ENCODE results near the gene PSMD8.
"Not testable (repeated sequence)": the region's sequence is repeated elsewhere in the genome, so short reads cannot be mapped to it uniquely, and the experiment has no call there.

The PSMD8 gene

DNA sequence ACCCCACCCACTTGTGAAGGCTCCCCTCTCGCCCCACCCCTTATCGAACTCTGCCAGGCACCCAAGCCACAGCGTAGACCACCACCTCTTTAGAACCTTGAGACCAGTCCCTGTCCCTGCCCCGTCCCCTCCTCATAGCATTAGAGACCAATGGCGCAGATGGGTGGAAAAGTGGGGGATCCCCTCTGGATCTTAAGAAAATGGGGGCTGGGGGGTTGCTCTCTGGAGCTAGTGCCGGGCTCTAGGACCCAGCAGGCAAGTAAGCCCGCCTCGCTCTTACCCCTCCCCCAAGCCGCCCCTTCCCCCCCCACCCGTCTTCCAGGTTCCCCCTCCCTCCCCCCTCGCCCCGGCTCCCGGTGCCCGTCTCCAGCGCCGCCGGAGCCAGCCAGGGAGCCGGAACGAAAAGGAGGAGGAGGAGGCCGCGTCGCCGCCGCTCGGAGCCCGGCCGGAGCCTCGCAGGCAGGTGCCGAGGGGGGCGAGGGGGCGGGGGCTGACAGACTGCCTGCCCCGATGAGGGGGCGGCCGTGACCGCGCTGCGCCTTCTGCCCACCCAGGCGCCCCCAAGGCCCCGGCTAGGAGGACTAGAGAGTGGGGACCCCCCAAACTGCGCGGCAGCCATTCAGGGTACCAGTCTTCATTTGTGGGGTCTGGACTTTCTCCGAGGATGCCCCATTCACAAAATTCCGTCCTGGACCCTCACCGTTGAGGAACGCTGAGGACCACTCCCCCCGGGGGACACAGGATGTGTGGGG, 14.2 kb downstream of the PSMD8 start, which contains the start of gene SPRED3:
Gene SPRED3, plus strand, starts transcription at position 349 of the 752 bp plus-strand sequence. CDS start 1,606 bp downstream, outside the sequence.
- peak; percentile 69 for DNase-seq

DNA sequence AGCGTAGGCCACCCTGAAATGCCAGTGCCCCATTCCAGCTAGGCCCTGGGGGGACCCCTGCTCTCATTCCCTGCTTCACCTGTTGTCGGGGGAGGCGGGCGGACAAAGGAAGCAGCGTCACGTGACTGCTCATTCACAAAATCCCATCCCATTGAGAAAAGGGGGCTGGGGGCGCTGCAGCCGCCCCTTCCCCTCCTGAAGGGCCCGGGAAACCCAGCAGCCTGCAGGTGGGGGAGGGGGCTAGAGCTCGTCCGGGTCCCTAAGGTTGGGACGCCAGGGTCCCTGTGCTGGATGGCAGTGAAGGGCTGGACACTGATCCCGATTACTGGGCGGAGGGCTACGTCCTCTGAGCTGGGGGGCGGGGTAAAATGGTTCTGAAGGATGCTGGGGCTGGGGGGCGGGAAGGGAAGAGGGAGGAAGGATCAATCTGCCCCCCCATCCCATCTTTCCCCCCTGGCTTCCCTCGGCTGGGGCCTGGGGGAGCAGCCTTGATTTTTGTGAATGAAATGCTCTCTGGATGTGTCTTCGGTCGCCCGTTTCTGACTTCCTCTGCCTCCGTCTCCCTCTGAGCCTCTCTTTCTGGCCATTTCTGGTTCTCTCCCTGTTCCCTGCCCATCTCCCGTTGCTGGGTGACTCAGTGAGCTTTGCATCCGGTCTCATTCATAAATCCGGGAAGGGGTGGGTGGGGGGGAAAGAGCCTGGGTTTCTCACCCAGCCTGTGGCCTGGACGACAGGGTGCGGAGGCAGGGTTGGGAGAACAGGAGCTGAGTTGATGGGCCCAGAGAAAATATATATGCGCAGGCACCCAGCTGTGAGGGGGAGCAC, 14.9 kb downstream of the PSMD8 start:
- peak; percentile 35 for DNase-seq

DNA sequence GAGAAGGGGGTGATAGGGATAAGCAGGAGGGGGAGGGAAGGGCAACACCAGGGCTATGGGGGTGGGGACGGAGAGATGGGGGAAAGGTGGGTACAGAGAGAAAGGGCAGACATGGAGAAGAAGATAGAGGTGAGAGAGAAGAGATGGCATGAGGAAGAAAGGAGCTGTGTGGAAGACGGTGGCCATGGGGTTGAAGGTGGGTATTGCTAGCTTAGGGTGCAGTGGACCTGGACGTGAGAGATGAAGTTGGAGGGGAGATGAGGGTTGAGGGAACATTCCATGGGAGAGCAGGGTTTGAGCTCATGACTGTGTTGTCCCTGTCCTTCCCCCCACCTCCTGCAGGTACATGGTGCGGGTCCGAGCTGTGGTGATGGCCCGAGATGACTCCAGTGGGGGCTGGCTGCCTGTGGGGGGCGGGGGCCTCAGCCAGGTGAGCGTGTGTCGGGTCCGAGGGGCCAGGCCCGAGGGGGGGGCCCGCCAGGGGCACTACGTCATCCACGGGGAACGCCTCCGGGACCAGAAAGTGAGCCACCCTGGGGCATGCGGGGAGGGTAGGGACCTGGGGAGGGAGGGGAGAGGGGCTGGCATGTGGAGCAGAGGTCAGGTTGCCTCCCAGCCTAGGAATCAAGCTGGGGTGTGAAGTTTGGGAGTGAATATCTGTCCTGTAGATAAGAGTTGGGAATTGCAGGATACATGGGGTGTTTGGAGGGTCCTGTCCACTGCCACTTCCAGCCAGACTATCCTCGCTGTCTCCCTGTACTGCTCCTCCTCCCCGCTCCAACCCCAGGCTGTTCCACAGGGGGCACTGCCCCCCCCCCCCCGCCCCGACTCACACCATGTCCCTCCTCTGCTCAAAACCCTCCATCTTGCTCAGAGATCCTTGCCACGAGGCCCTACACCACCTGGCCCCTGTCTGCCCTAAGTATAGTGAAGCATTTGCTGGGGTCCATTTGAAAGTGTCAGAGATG, 15.9 kb downstream of the PSMD8 start:
- no peak for DNase-seq

DNA sequence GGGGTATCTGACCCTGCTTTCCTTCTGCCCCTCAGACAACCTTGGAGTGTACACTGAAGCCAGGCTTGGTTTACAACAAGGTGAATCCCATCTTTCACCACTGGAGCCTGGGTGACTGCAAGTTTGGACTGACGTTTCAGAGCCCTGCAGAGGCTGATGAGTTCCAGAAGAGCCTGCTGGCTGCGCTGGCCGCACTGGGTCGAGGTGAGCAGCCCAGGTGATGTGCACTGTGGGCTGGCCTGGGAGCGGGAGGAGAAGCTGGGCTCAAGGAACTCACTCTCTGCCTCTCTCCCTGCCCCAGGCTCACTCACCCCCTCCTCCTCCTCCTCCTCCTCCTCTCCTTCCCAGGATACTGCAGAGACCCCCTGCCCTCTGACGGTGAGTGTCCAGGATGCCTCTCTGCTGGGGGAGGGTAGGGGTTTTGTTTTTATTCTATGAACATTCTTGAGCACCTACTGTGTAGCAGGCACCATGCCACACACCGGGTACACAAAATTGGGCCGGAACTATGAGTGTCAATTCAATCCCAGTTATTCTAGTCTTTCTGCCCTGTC, 17.6 kb downstream of the PSMD8 start:
- no peak for DNase-seq

DNA sequence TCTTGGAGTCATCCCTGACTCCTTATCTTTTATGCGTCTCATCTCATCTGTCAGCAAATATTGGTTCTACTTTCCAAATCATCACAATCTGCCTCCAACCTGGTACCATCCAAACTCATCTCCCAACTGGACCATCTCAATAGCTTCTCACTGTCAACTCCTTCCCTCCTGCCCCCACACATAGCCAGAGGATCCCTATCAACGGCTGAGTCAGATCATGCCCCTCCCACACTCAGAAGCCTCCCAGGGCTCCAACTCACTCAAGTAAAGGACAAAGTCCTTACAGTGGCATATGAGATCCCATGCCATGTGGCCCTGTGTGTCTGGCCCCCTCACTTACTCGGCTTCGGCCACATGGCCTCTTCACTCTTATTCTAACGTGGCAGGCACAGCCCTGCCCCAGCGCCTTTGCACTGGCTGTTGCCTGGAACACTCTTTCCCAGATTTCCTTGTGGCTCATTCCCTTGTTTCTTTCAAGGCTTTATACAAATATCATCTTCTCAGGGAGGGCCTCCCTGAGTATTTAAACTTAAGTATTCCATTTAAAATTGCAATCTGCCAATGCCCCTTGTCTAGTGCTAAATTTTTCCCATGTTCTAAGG, 18.4 kb downstream of the PSMD8 start:
- no peak for DNase-seq

DNA sequence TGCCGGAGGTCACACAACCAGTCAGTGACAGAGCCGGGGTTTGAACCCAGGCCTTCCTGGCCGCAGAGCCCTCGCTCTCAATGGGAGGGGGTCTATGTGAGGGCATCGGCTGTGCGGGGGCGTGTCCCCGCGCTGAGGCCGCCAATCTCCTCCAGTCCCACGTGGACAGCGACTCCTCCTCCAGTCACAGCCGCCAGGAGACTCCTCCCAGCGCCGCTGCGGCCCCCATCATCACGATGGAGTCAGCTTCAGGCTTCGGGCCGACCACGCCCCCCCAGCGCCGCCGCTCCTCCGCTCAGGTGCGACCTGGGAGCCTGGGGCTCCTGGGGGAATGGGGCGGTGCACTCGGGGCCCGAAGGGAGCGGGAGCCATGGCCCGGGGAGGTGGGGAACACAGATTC, 20.1 kb downstream of the PSMD8 start:
- no peak for DNase-seq

DNA sequence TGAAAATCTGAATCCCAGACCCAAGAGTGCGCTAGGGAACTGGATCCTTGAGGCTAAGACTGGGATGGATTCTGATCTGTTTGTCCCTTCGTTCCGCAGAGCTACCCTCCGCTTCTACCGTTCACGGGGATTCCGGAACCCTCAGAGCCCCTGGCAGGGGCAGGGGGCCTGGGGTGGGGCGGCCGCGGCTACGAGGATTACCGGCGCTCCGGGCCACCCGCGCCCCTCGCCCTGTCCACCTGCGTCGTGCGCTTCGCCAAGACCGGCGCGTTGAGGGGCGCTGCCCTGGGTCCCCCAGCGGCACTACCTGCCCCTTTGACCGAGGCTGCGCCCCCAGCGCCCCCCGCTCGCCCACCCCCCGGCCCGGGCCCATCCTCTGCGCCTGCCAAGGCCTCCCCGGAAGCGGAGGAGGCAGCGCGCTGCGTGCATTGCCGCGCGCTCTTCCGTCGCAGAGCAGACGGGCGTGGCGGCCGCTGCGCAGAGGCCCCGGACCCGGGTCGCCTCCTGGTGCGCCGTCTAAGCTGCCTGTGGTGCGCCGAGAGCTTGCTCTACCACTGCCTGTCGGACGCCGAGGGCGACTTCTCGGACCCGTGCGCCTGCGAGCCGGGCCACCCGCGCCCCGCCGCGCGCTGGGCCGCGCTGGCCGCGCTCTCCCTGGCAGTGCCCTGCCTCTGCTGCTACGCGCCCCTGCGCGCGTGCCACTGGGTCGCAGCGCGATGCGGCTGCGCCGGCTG, 21.2 kb downstream of the PSMD8 start:
- no peak for DNase-seq

DNA sequence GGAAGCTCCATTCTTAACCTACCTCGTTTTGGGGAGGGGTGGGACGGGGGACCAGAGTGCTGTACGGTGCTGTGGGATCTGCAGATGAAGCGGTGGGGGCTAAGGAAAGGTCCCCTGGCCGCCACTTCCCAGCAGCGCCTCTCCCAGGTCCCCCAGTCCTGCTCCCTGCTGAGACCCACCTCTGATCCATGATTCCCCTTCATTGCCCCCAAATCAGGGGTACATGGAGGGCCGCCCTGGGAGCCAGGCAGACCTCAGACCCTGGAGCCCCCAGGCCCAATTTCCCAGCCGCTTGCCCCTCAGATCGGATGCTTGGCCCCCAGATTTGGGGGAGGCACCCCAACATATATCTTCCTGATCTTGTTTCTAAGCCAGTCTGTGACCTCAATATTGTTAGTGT, 24.7 kb downstream of the PSMD8 start:
- no peak for DNase-seq

DNA sequence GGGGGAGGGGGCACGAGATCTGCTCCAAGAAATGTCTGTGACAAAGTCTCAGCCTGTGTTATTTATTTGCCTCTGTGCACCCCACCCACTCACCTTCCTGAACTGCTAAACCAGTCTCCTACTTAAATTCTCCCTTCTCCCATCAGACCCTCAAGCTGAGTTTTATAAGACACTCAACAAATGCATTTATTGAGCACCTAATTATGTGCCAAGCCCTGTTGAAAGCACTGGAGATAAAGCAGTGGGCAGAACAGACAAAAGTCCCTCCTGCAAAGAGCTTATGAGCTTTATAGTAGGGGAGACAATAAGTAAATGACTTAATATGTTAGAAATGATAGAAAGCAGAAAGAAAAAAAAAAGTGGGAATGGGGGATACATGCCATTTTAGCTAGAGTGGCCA, 25.2 kb downstream of the PSMD8 start:
- no peak for DNase-seq

DNA sequence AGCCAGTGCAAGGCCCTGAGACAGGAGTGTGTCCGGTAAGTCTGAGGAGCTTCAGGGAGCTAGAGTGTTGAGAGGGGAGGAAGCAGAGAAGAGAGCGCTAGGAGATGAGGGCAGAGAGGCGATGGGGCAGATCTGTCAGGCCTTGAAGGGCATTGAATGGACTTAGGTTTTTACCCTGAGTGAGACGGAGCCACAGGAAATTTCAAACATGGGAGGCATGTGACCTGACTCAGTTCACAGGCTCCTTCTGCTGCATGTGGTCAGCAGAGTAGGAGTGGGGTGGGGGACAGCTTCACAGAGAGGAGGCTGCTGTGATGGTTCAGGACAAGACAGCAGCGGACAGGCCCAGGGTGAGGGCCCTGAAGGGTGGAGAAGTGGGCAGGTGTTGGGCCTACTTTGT, 26.0 kb downstream of the PSMD8 start:
- DNase-seq = no peak

DNA sequence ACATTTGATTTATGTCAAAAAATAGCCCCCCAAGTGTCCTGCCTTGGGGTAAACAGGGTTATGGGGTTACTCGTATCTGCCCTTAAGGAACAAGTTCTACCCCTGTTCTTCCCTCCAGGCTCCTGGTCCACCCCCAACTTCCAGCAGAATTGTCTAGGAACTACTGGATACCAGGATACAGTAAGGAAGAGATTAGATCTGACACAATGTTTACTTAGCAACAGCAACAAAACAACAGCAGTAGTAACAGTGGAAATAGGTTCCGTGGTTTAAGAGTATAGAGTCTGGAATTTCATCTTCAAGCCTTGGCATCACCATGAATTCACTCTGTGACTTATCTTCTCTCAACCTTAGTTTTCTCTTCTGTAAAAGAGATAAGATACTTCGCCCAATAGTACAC, 26.8 kb downstream of the PSMD8 start:
- DNase-seq = no peak

DNA sequence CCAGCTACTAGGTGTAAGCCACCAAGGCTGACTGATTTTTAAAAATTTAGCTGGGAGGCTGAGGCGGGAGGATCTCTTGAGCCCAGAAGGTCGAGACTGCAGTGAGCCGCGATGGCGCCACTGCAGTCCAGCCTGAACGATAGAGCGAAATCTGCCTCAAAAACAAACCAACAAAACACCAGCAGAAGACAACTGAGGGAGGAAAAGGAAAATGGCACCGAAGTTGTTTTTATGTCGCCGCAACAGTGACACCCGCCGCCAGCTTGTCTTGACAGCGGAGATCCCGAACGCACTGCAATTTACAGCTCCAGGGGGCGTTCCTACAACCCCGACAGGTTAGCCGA, 28.2 kb downstream of the PSMD8 start:
- DNase-seq = no peak

DNA sequence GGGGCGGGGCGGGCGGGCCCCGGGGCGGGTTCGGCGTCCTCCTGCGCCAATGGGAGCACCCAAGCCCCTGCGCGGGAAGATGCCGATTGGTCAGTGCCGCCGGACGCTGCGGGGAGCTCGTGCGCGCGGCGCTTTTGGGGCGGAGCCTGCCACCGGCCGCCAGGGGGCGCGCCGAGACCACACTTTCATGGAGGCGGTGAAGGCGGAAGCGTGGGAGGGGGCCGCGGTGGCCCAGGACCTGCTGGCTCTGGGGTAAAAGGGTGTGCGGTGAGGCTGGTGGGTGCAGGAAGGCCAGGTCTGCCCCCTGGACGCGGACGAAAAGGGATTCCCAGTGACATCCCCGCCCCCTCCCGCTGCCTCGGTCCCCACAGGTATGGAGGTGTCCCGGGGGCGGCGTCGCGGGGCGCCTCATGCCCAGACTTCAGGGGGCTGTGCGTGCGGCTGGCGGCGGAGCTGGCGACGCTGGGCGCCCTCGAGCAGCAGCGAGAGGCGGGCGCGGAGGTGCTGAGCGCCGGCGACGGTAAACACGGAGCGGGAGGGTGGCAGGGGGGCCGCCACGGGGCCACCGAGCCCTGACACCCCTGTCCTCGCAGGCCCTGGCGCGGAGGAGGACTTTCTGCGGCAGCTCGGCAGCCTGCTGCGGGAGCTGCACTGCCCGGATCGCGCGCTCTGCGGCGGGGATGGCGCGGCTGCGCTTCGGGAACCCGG, 28.8 kb downstream of the PSMD8 start, which contains the start of gene FAM98C:
Gene FAM98C, plus strand, starts transcription at position 127 of the 708 bp plus-strand sequence. Its CDS starts 61 bp downstream, at position 188.
- DNase-seq = peak; percentile 93

DNA sequence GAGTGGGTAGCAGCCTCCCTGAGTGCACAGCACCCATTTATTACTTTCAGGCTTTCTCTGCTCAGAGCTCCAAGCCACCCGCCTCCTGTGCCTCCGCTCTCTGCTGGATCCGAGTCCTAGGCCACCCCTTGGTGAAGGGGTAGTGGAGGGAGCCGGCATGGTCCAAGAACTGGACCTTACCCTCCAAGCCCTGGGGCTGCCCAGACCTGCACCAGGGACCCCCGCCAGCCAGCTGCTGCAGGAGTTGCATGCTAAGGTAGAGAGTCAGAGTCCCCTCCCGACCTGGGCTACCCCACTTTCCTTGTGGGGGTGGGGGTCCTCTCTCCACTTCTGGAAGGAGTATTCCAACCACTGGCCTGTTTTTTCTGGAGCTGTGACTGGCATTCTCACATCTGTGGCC, 30.5 kb downstream of the PSMD8 start:
- DNase-seq = no peak

DNA sequence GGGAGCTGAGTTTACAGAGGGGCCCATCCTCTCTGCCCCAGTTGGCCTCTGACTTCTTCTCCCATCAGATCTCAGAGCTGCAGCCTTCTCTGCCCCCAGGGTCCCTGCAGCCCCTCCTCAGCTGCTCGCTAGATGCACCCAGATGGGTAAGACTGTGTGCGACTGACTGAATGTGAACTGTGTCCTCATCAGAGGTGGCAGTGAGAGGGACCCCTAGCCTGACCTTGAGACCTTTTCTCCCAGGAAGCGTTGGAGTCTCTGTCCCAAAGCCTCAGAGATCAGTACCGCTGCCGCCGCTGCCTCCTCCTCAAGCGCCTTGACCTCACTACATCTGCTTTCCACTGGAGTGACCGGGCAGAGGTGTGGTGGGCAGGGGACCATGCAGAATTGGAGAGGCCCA, 30.9 kb downstream of the PSMD8 start:
- no peak for DNase-seq

DNA sequence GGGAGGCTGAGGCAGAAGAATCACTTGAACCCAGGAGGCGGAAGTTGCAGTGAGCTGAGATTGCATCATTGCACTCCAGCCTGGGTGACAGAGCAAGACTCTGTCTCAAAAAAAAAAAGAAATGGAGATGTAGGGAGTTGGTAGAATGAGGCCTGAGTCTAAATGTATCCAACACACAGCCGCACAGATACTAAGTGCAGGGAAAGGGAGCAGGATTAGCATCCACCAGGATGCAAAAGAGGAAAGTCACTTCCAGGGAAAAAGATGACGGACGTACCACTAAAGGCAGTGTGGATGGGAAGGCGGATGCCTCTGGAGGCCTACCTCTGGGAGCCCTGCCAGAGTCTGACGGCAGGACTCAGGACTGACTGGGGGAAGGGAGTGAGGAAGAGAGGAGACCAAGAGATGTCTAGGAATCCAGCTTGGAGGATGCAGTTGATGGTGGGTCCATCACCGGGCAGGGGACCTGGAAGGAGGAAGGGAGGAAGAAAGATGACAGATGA, 35.3 kb downstream of the PSMD8 start:
- DNase-seq = no peak

DNA sequence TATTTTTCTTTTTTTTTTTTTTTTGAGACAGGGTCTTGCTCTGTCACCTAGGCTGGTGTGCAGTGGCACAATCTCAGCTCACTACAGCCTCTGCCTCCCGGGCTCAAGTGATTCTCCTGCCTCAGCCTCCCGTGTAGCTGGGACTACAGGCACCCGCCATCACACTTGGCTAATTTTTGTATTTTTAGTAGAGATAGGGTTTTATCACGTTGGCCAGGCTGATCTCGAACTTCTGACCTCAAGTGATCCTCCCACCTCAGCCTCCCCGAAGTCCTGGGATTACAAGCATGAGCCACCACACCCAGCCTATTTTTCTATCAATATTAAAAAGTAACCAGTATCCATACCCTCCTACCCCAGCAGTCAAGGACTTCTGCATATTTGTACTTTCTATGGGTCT, 36.0 kb downstream of the PSMD8 start:
- not testable (repeated sequence) for DNase-seq

DNA sequence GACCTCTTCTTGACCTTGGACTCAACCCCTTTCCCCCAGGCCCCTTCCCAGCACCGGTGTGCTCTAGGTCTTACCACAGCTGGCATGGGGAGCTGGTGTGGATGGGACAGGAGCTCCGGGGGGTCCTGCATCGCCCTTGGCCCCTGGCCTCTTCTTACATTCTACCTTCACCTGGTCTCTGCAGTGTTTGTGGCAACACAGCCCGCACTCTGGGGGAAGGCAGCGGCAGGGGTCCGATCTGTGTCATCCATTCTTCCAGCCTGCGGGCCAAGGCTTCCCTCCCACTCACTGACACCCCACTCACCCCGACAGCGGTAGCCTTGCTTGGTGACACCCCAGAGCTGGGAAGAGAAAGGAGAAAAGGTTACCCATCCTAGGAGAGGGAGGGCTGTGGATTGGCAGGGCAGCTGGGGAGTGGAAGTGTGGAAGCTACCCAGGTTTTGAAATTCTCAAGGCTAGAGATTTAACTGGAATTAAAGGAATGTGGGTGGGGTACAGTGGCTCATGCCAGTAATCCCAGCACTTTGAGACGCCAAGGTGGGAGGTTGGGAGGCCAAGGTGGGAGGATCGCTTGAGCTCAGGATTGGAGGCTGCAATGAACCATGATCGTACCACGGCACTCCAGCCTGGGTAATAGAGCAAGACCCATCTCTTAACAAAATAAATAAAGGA, 36.8 kb downstream of the PSMD8 start:
- no peak for DNase-seq

DNA sequence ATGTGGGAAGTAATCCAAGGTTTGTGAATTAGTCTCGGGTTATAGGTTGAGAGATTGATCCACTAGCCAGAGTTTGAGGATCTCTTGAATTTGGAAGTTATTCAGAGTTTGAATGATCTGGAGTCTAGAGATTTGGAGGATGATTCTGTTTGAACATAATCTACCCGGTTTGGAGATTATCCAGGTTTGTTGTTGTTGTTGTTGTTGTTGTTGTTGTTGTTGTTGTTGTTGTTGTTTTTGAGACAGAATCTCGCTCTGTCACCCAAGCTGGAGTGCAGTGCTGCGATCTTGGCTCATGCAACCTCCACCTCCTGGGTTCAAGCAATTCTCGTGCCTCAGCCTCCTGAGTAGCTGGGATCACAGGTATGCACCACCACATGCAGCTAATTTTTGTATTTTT, 37.5 kb downstream of the PSMD8 start:
- not testable (repeated sequence) for DNase-seq

DNA sequence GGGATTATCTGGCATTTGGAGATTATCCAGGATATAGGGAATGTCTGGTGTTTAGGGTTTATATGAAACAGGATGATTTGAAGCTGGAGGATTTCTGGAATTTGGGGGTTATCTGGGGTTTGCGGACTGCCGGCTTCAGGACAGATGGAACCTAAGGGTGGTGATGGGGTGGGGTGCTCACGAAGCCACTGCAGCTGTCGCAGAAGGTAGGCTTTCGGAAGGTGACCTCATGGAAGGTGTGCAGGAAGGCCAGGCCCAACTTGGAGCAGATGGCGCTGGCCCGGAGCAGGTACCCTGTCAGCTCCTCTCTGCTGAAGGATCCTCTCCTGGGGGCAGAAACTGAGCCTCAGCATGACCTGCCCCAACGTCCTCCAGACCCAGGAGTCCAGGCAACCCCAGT, 38.1 kb downstream of the PSMD8 start:
- DNase-seq = no peak
